Uterus (tissue), 4 donors: ENCODE measurements around the gene NXPH4. TPM values are rescaled to one million over a fixed set of nuclear protein-coding genes. Genes with fewer than 3 reads are reported as not detected.
A peak's percentile ranks its signal among the peaks of the same experiment; 100 is the strongest.

ENCODE experiments used
- DNase-seq, 2 donors: peaks; one replicate each; pipeline ENCODE4 v3.0.0-alpha.2; 2019 to 2020
- H3K27ac ChIP-seq, 2 donors: fragments of 200-600 bp; sonication (generic); 1 replicate in 1 of 2; 2 replicates in 1 of 2; pipeline ENCODE4 v1.5.1; 2016 to 2018
- H3K27me3 ChIP-seq, 2 donors: fragments of 200-600 bp; sonication (generic); one replicate each; pipeline ENCODE4 v1.5.1; 2018 to 2019; ENCODE audit warnings: control low read depth in 1 of 2
- H3K36me3 ChIP-seq, 2 donors: fragments of 200-600 bp; sonication (generic); one replicate each; pipeline ENCODE4 v1.5.1; 2019; ENCODE audit warnings: control low read depth in 1 of 2
- H3K4me1 ChIP-seq, 2 donors: fragments of 200-600 bp; sonication (generic); one replicate each; pipeline ENCODE4 v1.5.1; 2018 to 2019; ENCODE audit warnings: control low read depth in 1 of 2
- H3K4me3 ChIP-seq, 2 donors: fragments of 200-600 bp; sonication (generic); 1 replicate in 1 of 2; 2 replicates in 1 of 2; pipeline ENCODE4 v1.5.1; 2018 to 2019; ENCODE audit warnings: mild to moderate bottlenecking in 1 of 2
- H3K9me3 ChIP-seq, 2 donors: fragments of 200-600 bp; sonication (generic); one replicate each; pipeline ENCODE4 v1.5.1; 2019; ENCODE audit warnings: control low read depth in 1 of 2
- CTCF ChIP-seq, 4 experiments: fragments of 200-600 bp in 2 of 4; fragments of 450-650 bp in 2 of 4; sonication (generic) in 2 of 4; IDR thresholded peaks; one replicate each; pipeline ENCODE4 v1.5.1; 2016 to 2019; ENCODE audit warnings: antibody characterized with exemption in 4 of 4, mild to moderate bottlenecking in 2 of 4, moderate library complexity in 1 of 4
- POLR2A ChIP-seq, 2 donors: fragments of 450-650 bp; IDR thresholded peaks; one replicate each; pipeline ENCODE4 v1.6.1; 2016; ENCODE audit warnings: antibody characterized with exemption in 2 of 2, mild to moderate bottlenecking in 1 of 2, moderate library complexity in 1 of 2
- intact Hi-C: fragments of 100-400 bp; cut with DNase I; formaldehyde crosslinking; loops from one replicate; pipeline ENCODE4 v1.15.1; 2023; ENCODE audit warnings: low total_unique reads
- total RNA-seq, 4 donors: library from RNA; depleted of rRNA in 3 of 4; stranded (reverse); fragments of >200 nt in 3 of 4; gene quantifications; one replicate each; pipeline versions ENCODE4 v1.1.0 to v1.2.4, GENCODE V29; 2014 to 2023
- donor health status: DM: yes; HTN: yes; CAD: no.

Gene NXPH4
- total RNA-seq, 4 donors from 2014 or later = 6.3 TPM; not detected in 3

GRCh38 chr12:57222286-57223190, 5.9 kb downstream of the NXPH4 start:
- H3K27me3 ChIP-seq = peaks cover 12 to 39% of the 10 kb centered on the region in 2 donors
- no peaks in the 10 kb centered on the region for H3K36me3 ChIP-seq
- H3K4me3 ChIP-seq = no peak overlapping the region
- TF ChIP-seq POLR2A (IDR thresholded peaks at IDR 0.05) = no peak
- no peak for TF ChIP-seq CTCF (IDR thresholded peaks at IDR 0.05)
- peaks cover 0 to 7% of the 10 kb centered on the region in 2 donors for H3K4me1 ChIP-seq
- no peak overlapping the region for H3K27ac ChIP-seq
- no peak for DNase-seq
- no peaks in the 10 kb centered on the region for H3K9me3 ChIP-seq
- intact Hi-C loops = no loop called here

DNA sequence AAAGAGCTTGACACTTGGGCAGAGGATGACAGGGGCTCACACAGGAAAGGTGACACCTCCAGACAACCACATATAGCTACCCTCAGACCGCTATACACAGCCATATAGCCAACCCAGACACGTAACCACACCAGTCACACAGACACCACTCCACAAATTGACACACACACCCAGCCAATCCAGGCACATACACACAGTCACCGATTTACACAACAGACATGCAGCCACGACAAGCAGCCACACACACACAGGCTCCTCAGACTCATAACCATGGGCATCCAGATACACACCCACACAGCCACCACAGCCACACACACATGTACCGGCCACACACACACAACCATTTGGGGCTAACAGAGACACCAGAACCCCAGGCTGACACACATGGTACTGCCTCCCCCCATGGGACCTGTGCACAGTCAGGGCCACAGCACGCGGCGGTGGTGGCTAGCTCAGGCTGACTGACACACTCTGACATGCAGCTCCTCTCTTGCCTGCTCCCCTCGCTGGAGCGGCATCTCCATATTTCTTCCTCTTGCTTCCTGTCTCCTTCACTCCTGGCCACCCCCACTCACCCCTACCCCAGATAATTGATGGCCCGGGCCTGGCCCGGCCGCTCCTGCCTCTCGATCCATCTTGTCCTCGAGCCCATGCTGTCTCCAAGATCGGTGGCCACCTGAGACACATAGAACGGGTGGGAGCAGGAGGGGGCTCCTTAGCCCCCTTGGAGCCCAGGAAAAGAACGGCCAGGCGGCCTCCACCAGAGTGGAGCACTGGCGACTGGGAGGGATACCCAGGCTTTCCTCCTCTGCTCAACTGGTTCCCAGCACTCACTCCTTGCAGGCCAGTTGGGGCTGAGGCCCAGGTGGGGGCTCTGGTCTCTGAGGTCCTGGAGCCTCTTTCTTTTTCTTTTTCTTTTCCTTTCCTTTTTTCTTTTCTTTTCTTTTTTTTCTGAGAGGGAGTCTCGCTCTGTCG, 6.9 kb downstream of the NXPH4 start:
- peaks cover 0 to 6% of the 10 kb centered on the region in 2 donors for H3K4me1 ChIP-seq
- H3K27me3 ChIP-seq = peaks cover 5 to 30% of the 10 kb centered on the region in 2 donors
- no peak for DNase-seq
- TF ChIP-seq CTCF (IDR thresholded peaks at IDR 0.05) = no peak
- TF ChIP-seq POLR2A (IDR thresholded peaks at IDR 0.05) = no peak
- no peaks in the 10 kb centered on the region for H3K36me3 ChIP-seq
- intact Hi-C loops = no loop called here
- H3K9me3 ChIP-seq = no peaks in the 10 kb centered on the region
- H3K4me3 ChIP-seq = no peak overlapping the region
- no peak overlapping the region for H3K27ac ChIP-seq

DNA sequence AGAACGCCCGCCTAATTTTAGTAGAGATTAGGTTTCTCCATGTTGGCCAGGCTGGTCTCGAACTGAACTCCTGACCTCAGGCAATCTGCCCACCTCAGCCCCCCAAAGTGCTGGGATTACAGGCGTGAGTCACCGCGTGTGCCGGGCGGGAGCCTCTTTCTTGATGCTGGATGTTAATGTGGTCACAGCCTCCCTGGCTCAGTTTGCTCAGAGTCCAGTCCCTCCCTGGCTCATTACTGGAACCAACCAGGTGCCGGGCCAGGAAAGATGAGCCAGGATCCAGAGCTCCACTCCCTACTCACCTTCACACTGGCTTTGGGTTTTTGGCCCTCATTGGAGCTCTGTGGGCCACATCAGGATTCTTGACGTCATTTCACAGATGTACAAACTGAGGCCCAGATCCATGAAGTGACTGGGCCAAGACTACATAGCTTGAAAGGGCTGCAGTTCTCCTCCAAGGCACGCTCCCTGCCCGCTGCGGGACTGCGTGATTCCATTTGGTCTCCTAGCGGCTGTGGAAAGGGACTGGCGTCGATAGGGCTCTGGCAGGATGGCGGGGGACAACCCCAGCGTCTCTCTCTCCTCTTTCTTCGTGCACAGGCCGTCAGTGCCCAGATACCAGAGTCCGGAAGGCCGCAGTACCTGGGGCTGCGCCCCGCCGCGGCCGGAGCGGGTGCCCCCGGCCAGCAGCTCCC, 7.8 kb downstream of the NXPH4 start:
- no peaks in the 10 kb centered on the region for H3K9me3 ChIP-seq
- TF ChIP-seq CTCF (IDR thresholded peaks at IDR 0.05) (no peak), POLR2A (IDR thresholded peaks at IDR 0.05) (no peak)
- peaks cover 5 to 21% of the 10 kb centered on the region in 2 donors for H3K27me3 ChIP-seq
- no peak for DNase-seq
- H3K4me3 ChIP-seq = no peak overlapping the region
- intact Hi-C loops = no loop called here
- H3K4me1 ChIP-seq = peaks cover 0 to 6% of the 10 kb centered on the region in 2 donors
- H3K36me3 ChIP-seq = no peaks in the 10 kb centered on the region
- no peak overlapping the region for H3K27ac ChIP-seq

DNA sequence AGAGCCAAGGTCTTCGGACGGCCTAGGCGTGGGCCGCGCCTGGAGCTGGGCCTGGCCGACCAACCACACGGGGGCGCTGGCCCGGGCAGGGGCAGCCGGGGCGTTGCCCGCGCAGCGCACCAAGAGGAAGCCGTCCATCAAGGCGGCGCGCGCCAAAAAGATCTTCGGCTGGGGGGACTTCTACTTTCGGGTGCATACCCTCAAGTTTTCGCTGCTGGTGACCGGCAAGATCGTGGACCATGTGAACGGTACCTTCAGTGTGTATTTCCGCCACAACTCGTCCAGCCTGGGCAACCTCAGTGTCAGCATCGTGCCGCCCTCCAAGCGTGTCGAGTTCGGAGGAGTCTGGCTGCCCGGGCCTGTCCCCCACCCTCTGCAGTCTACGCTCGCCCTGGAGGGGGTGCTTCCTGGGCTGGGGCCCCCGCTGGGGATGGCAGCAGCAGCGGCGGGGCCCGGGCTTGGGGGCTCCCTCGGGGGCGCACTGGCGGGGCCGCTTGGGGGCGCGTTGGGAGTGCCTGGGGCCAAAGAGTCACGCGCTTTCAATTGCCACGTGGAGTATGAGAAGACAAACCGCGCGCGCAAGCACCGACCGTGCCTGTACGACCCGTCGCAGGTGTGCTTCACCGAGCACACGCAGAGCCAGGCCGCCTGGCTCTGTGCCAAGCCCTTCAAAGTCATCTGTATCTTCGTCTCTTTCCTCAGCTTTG, 8.5 kb downstream of the NXPH4 start:
- Histone ChIP-seq H3K27me3 (peaks cover 5 to 15% of the 10 kb centered on the region in 2 donors), H3K4me3 (no peak overlapping the region)
- TF ChIP-seq CTCF (IDR thresholded peaks at IDR 0.05) (peak in 3 of 4 experiments; percentile 4 to 25 (median 19)), POLR2A (IDR thresholded peaks at IDR 0.05) (no peak)

More for the DNA sequence above, 8.5 kb downstream of the NXPH4 start:
- DNase-seq = no peak
- H3K36me3 ChIP-seq = no peaks in the 10 kb centered on the region
- no peaks in the 10 kb centered on the region for H3K9me3 ChIP-seq
- H3K27ac ChIP-seq = no peak overlapping the region
- intact Hi-C loops = no loop called here
- peaks cover 0 to 6% of the 10 kb centered on the region in 2 donors for H3K4me1 ChIP-seq
